Measurements from ENCODE around the gene MSTN. TPM values are rescaled to one million over a fixed set of nuclear protein-coding genes. Genes with fewer than 3 reads are reported as not detected.

The MSTN gene
- total RNA-seq (not detected), total RNA-seq (0 to 0.32 (median 0) reads per million in 172 experiments)
- 0.09 TPM for polyA plus RNA-seq (2013, experiment 1 of 2)
- 0.99 TPM for polyA plus RNA-seq (2013, experiment 2 of 2)

DNA sequence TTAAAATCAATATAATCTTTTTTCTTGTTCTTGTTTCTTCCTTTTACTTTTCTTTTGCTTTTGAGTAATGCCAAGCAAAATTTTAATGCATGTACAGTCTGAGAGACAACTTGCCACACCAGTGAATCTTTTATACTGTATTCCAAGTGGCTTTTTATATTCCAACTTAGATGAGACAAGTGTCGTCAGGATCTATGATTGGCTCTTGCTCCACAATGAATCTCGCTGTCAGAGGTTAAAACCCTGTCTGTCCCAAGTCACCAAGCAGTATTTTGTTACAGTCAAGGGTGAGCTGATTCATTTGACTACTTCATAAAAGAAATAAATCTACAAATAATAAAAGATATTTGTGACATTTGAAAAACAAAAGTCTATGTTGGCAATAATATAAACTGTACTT lies at the start of gene MSTN:
Gene MSTN (minus strand): TSS at position 129 of the 400 bp plus-strand sequence. CDS start 133 bp downstream, outside the sequence.
- no peaks in the 10 kb centered on the region for H3K36me3 Mint-ChIP-seq (ENCODE audit: low read depth)
- H3K27ac Mint-ChIP-seq: no peak within 1 kb of the TSS
- no peaks in the 10 kb centered on the region for H3K4me1 Mint-ChIP-seq (ENCODE audit: low read depth)
- no peak for ATAC-seq (ENCODE audit: poor library complexity)
- H3K27me3 ChIP-seq (ENCODE audit: control insufficient read depth in 1 of 2, insufficient read depth in 2 of 2, low read length in 2 of 2): no peaks in the 10 kb centered on the region
- no peak for DNase-seq
- no peaks in the 10 kb centered on the region for H3K9me3 ChIP-seq (ENCODE audit: control insufficient read depth in 1 of 2, insufficient read depth in 1 of 2, low read length in 2 of 2)
- H3K27ac ChIP-seq (ENCODE audit: low read depth in 1 of 2, low read length in 2 of 2): no peak within 1 kb of the TSS
- intact Hi-C loops (cut with DNase I, micrococcal nuclease): no loop called here
- TF ChIP-seq, protein P1, sequence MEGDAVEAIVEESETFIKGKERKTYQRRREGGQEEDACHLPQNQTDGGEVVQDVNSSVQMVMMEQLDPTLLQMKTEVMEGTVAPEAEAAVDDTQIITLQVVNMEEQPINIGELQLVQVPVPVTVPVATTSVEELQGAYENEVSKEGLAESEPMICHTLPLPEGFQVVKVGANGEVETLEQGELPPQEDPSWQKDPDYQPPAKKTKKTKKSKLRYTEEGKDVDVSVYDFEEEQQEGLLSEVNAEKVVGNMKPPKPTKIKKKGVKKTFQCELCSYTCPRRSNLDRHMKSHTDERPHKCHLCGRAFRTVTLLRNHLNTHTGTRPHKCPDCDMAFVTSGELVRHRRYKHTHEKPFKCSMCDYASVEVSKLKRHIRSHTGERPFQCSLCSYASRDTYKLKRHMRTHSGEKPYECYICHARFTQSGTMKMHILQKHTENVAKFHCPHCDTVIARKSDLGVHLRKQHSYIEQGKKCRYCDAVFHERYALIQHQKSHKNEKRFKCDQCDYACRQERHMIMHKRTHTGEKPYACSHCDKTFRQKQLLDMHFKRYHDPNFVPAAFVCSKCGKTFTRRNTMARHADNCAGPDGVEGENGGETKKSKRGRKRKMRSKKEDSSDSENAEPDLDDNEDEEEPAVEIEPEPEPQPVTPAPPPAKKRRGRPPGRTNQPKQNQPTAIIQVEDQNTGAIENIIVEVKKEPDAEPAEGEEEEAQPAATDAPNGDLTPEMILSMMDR (IDR thresholded peaks at IDR 0.05): no peak
- POLR2A ChIA-PET: no interaction called here
- no peaks in the 10 kb centered on the region for H3K9me3 Mint-ChIP-seq
- H3K4me3 Mint-ChIP-seq: no peak within 1 kb of the TSS
- H3K4me1 ChIP-seq (ENCODE audit: insufficient read depth, low read length): no peaks in the 10 kb centered on the region
- CTCF ChIA-PET: no interaction called here
- H3K36me3 ChIP-seq (ENCODE audit: insufficient read depth, low read length): no peaks in the 10 kb centered on the region
- no peaks in the 10 kb centered on the region for H3K27me3 Mint-ChIP-seq
- no peak within 1 kb of the TSS for H3K4me3 ChIP-seq (ENCODE audit: low read length)

DNA sequence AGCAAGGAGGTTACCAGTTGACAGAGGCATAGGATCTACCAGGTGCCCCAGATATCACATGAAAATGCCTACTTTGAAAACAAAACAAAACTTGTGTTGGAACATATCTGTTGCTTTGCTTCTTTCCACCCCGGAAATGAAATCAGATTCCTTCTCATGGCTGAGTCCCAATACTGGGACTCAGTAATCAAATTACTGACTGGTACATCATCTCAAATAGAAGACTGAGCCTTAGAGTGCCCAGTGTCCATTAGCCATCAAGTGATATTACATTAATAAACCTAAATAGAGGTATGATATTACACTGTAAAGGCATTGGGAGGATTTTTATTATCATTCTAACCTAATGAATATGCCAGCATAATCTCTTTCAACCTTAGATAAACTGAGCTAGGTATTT lies 48.6 kb upstream of the MSTN start:
- intact Hi-C loops (cut with DNase I, micrococcal nuclease): no loop called here
- Histone ChIP-seq H3K4me1 (ENCODE audit: insufficient read depth, low read length) (no peaks in the 10 kb centered on the region), H3K27ac (ENCODE audit: low read depth in 1 of 2, low read length in 2 of 2) (no peak overlapping the region), H3K4me3 (ENCODE audit: low read length) (no peak overlapping the region), H3K27me3 (ENCODE audit: control insufficient read depth in 1 of 2, insufficient read depth in 2 of 2, low read length in 2 of 2) (no peaks in the 10 kb centered on the region), H3K9me3 (ENCODE audit: control insufficient read depth in 1 of 2, insufficient read depth in 1 of 2, low read length in 2 of 2) (no peaks in the 10 kb centered on the region), H3K36me3 (ENCODE audit: insufficient read depth, low read length) (no peaks in the 10 kb centered on the region)
- TF ChIP-seq, protein P1 (IDR thresholded peaks at IDR 0.05): no peak
- ChIA-PET CTCF (no interaction called here), POLR2A (no interaction called here)
- H3K36me3 Mint-ChIP-seq (ENCODE audit: low read depth): no peaks in the 10 kb centered on the region
- DNase-seq: no peak
- H3K9me3 Mint-ChIP-seq: no peaks in the 10 kb centered on the region
- no peak overlapping the region for H3K27ac Mint-ChIP-seq
- H3K4me3 Mint-ChIP-seq: no peak overlapping the region
- no peaks in the 10 kb centered on the region for H3K4me1 Mint-ChIP-seq (ENCODE audit: low read depth)
- ATAC-seq (ENCODE audit: poor library complexity): no peak
- H3K27me3 Mint-ChIP-seq: peaks cover 9% of the 10 kb centered on the region

- TF ChIP-seq, protein P1 (IDR thresholded peaks at IDR 0.05): no peak
- H3K4me1 ChIP-seq (ENCODE audit: insufficient read depth, low read length): no peaks in the 10 kb centered on the region
- no peak overlapping the region for H3K4me3 ChIP-seq (ENCODE audit: low read length)
- H3K36me3 ChIP-seq (ENCODE audit: insufficient read depth, low read length): no peaks in the 10 kb centered on the region
- no peaks in the 10 kb centered on the region for H3K36me3 Mint-ChIP-seq (ENCODE audit: low read depth)
- POLR2A ChIA-PET: no interaction called here
- no peaks in the 10 kb centered on the region for H3K27me3 ChIP-seq (ENCODE audit: control insufficient read depth in 1 of 2, insufficient read depth in 2 of 2, low read length in 2 of 2)
- H3K27ac Mint-ChIP-seq: no peak overlapping the region
- DNase-seq: no peak
- H3K27ac ChIP-seq (ENCODE audit: low read depth in 1 of 2, low read length in 2 of 2): no peak overlapping the region
- H3K9me3 ChIP-seq (ENCODE audit: control insufficient read depth in 1 of 2, insufficient read depth in 1 of 2, low read length in 2 of 2): no peaks in the 10 kb centered on the region
- intact Hi-C loops (cut with DNase I, micrococcal nuclease): no loop called here
- ATAC-seq (ENCODE audit: poor library complexity): no peak
- no peaks in the 10 kb centered on the region for H3K4me1 Mint-ChIP-seq (ENCODE audit: low read depth)
- H3K27me3 Mint-ChIP-seq: peaks cover 6% of the 10 kb centered on the region
- no peaks in the 10 kb centered on the region for H3K9me3 Mint-ChIP-seq
- H3K4me3 Mint-ChIP-seq: no peak overlapping the region
- CTCF ChIA-PET: no interaction called here
Measured at GRCh38 chr2:190110699-190111098, 48.2 kb upstream of the MSTN start.
